Gastrocnemius medialis (tissue), 4 donors: ENCODE results near the gene GLT6D1. TPM values are rescaled to one million over a fixed set of nuclear protein-coding genes. Genes with fewer than 3 reads are reported as not detected.

Experiments used
- ATAC-seq, 2 donors: fragments of 150-250 bp; one replicate each; pipeline ENCODE4 v1.9.1; 2016
- DNase-seq, 2 donors: peaks; one replicate each; pipeline ENCODE4 v3.0.0-alpha.2; 2019
- H3K27ac ChIP-seq, 4 donors: fragments of 200-600 bp; sonication (generic); 1 replicate in 1 of 4; 2 replicates in 3 of 4; pipeline ENCODE4 v1.5.1; 2016 to 2018; ENCODE audit warnings: mild to moderate bottlenecking in 2 of 4, moderate library complexity in 1 of 4
- H3K27me3 ChIP-seq, 3 donors: fragments of 200-600 bp; sonication (generic) in 2 of 3; 1 replicate in 1 of 3; 2 replicates in 2 of 3; pipeline versions ENCODE4 v1.5.1 to v1.6.0; 2016 to 2019; ENCODE audit warnings: mild to moderate bottlenecking in 1 of 3, moderate library complexity in 1 of 3
- H3K36me3 ChIP-seq, 2 donors: fragments of 200-600 bp; sonication (generic) in 1 of 2; one replicate each; pipeline ENCODE4 v1.5.1; 2017 to 2018
- H3K4me1 ChIP-seq, 2 donors: fragments of 200-600 bp; sonication (generic) in 1 of 2; one replicate each; pipeline ENCODE4 v1.5.1; 2016 to 2017; ENCODE audit warnings: mild to moderate bottlenecking in 2 of 2
- H3K4me3 ChIP-seq, 4 donors: fragments of 200-600 bp; sonication (generic) in 3 of 4; 1 replicate in 1 of 4; 2 replicates in 3 of 4; pipeline ENCODE4 v1.5.1; 2016 to 2019; ENCODE audit warnings: mild to moderate bottlenecking in 2 of 4
- H3K9me3 ChIP-seq, 3 donors: fragments of 200-600 bp; sonication (generic) in 2 of 3; 1 replicate in 1 of 3; 2 replicates in 2 of 3; pipeline ENCODE4 v1.5.1; 2016 to 2019
- POLR2A ChIP-seq, 2 donors: fragments of 450-650 bp; IDR thresholded peaks; one replicate each; pipeline ENCODE4 v1.6.1; 2017; ENCODE audit warnings: antibody characterized with exemption in 2 of 2, mild to moderate bottlenecking in 2 of 2, moderate library complexity in 2 of 2
- in situ Hi-C, 4 donors: fragments of 200-750 bp; cut with MboI; loops; one replicate each; pipeline versions ENCODE4 v1.15.0 to v1.8.0; 2017; ENCODE audit warnings: low sequenced_read_pairs in 4 of 4
- intact Hi-C: fragments of 100-400 bp; cut with DNase I; formaldehyde crosslinking; loops from one replicate; pipeline ENCODE4 v1.15.1; 2023; ENCODE audit warnings: low total_unique reads
- total RNA-seq, 4 donors: library from RNA; depleted of rRNA; stranded (reverse); fragments of >200 nt; gene quantifications; one replicate each; pipeline versions ENCODE4 v1.1.0 to v1.2.3, GENCODE V29; 2016
- TF ChIP-seq, protein P1 (sequence below), 5 experiments: fragments of 450-650 bp in 3 of 5; fragments of 200-600 bp in 2 of 5; sonication (generic) in 2 of 5; IDR thresholded peaks in 4 of 5; conservative IDR thresholded peaks in 1 of 5; 1 replicate in 4 of 5; 2 replicates in 1 of 5; pipeline ENCODE4 v1.5.1; 2016 to 2019; ENCODE audit warnings: antibody characterized with exemption in 5 of 5, mild to moderate bottlenecking in 3 of 5, moderate library complexity in 3 of 5

The GLT6D1 gene
- total RNA-seq, 4 donors from 2014 or later, result not detected

GRCh38 chr9:135649508-135649907 lies 10.2 kb upstream of the GLT6D1 start:
- TF ChIP-seq, protein P1, sequence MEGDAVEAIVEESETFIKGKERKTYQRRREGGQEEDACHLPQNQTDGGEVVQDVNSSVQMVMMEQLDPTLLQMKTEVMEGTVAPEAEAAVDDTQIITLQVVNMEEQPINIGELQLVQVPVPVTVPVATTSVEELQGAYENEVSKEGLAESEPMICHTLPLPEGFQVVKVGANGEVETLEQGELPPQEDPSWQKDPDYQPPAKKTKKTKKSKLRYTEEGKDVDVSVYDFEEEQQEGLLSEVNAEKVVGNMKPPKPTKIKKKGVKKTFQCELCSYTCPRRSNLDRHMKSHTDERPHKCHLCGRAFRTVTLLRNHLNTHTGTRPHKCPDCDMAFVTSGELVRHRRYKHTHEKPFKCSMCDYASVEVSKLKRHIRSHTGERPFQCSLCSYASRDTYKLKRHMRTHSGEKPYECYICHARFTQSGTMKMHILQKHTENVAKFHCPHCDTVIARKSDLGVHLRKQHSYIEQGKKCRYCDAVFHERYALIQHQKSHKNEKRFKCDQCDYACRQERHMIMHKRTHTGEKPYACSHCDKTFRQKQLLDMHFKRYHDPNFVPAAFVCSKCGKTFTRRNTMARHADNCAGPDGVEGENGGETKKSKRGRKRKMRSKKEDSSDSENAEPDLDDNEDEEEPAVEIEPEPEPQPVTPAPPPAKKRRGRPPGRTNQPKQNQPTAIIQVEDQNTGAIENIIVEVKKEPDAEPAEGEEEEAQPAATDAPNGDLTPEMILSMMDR (IDR thresholded peaks at IDR 0.05 in 4 of 5, conservative IDR thresholded peaks at IDR 0.05 in 1 of 5), result no peak
- no peak for TF ChIP-seq POLR2A (IDR thresholded peaks at IDR 0.05)
- Histone ChIP-seq H3K9me3 (no peaks in the 10 kb centered on the region), H3K4me3 (no peak overlapping the region), H3K27me3 (peaks cover 0 to 3% (median 0%) of the 10 kb centered on the region in 3 donors), H3K27ac (no peak overlapping the region), H3K36me3 (no peaks in the 10 kb centered on the region), H3K4me1 (no peaks in the 10 kb centered on the region)
- in situ Hi-C loops, result no loop called here
- ATAC-seq (no peak), DNase-seq (no peak)
- intact Hi-C loops, result no loop called here

- H3K27me3 ChIP-seq, result peaks cover 0 to 3% (median 0%) of the 10 kb centered on the region in 3 donors
- no peaks in the 10 kb centered on the region for H3K9me3 ChIP-seq
- intact Hi-C loops, result no loop called here
- H3K36me3 ChIP-seq, result no peaks in the 10 kb centered on the region
- H3K4me3 ChIP-seq, result no peak overlapping the region
- in situ Hi-C loops, result no loop called here
- TF ChIP-seq POLR2A (IDR thresholded peaks at IDR 0.05), result no peak
- TF ChIP-seq, protein P1 (IDR thresholded peaks at IDR 0.05 in 4 of 5, conservative IDR thresholded peaks at IDR 0.05 in 1 of 5), result no peak
- ATAC-seq, result no peak
- H3K27ac ChIP-seq, result no peak overlapping the region
- H3K4me1 ChIP-seq, result no peaks in the 10 kb centered on the region
- DNase-seq, result no peak
Measured at GRCh38 chr9:135648494-135649410, 9.4 kb upstream of the GLT6D1 start.

GRCh38 chr9:135647884-135648283 lies 8.5 kb upstream of the GLT6D1 start:
- no peaks in the 10 kb centered on the region for H3K36me3 ChIP-seq
- no peak overlapping the region for H3K4me3 ChIP-seq
- peaks cover 0 to 3% (median 0%) of the 10 kb centered on the region in 3 donors for H3K27me3 ChIP-seq
- in situ Hi-C loops (no loop called here), intact Hi-C loops (no loop called here)
- H3K4me1 ChIP-seq, result no peaks in the 10 kb centered on the region
- TF ChIP-seq POLR2A (IDR thresholded peaks at IDR 0.05), result no peak
- TF ChIP-seq, protein P1 (IDR thresholded peaks at IDR 0.05 in 4 of 5, conservative IDR thresholded peaks at IDR 0.05 in 1 of 5), result no peak
- ATAC-seq (no peak), DNase-seq (no peak)
- no peaks in the 10 kb centered on the region for H3K9me3 ChIP-seq
- no peak overlapping the region for H3K27ac ChIP-seq

DNA sequence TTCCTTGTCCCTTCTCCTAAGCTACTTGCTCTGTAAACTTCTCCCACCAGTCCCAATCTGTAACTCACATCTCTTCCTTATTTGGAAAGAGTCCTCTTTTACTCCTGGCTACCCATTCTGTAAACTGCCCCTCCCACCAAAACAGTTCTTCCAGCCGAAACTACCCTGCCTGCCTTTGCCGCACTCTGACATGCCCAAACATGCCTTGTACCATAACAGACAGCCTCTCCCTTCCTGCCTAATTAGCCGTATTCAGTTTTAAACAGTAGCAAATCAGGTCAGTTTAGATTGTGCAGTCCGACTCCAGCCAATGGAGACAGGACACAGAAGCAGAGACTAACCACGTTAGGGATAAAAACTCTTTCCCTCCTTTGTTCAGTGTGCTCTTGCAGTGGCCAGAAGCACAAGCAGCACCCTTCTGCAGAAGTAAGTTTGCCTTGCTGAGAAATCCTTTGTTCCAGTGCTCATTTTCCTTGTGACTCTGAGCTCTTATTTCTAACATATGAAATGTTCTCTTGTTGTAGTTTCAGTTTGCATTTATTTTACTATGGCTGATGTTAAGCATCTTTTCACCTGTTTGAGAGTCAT lies 5.4 kb upstream of the GLT6D1 start:
- in situ Hi-C loops (no loop called here), intact Hi-C loops (no loop called here)
- TF ChIP-seq POLR2A (IDR thresholded peaks at IDR 0.05), result no peak
- TF ChIP-seq, protein P1 (IDR thresholded peaks at IDR 0.05 in 4 of 5, conservative IDR thresholded peaks at IDR 0.05 in 1 of 5), result no peak
- DNase-seq (no peak), ATAC-seq (no peak)
- Histone ChIP-seq H3K9me3 (no peaks in the 10 kb centered on the region), H3K36me3 (no peaks in the 10 kb centered on the region), H3K27ac (no peak overlapping the region), H3K4me3 (no peak overlapping the region), H3K27me3 (peaks cover 0 to 4% (median 0%) of the 10 kb centered on the region in 3 donors), H3K4me1 (no peaks in the 10 kb centered on the region)
